Small intestine (tissue), 16 donors: Measurements from ENCODE around the gene RTP1. TPM values are rescaled to one million over a fixed set of nuclear protein-coding genes. Genes with fewer than 3 reads are reported as not detected.
A peak's percentile ranks its signal among the peaks of the same experiment; 100 is the strongest.

Source experiments
- DNase-seq, 2 donors: peaks; one replicate each; pipeline versions ENCODE4 v3.0.0 to v3.0.0-alpha.2; 2013
- FAIRE-seq: peaks from 2 replicates; lab custom pipeline; 2012; peaks lifted over from hg19 to GRCh38; lab: Jason Lieb, UNC
- H3K27ac ChIP-seq, 3 donors: one replicate each; pipeline ENCODE4 v1.5.1; 2013; ENCODE audit warnings: low read length in 2 of 3, mild to moderate bottlenecking in 2 of 3, control low read depth in 1 of 3, inconsistent platforms in 1 of 3, low read depth in 1 of 3, moderate library complexity in 1 of 3
- H3K27me3 ChIP-seq, 3 donors: one replicate each; pipeline ENCODE4 v1.6.1; 2013; ENCODE audit warnings: low read length in 3 of 3, inconsistent platforms in 1 of 3; ENCODE audit not compliant: control insufficient read depth in 3 of 3, insufficient read depth in 3 of 3
- H3K36me3 ChIP-seq, 3 donors: one replicate each; pipeline ENCODE4 v1.6.1; 2013; ENCODE audit warnings: low read length in 3 of 3, inconsistent platforms in 1 of 3, low read depth in 1 of 3, mild to moderate bottlenecking in 1 of 3, moderate library complexity in 1 of 3; ENCODE audit not compliant: control insufficient read depth in 3 of 3, insufficient read depth in 2 of 3
- H3K4me1 ChIP-seq, 3 donors: one replicate each; pipeline ENCODE4 v1.6.1; 2013; ENCODE audit warnings: low read length in 2 of 3, inconsistent platforms in 1 of 3, low read depth in 1 of 3, mild to moderate bottlenecking in 1 of 3, moderate library complexity in 1 of 3; ENCODE audit not compliant: control insufficient read depth in 3 of 3, insufficient read depth in 2 of 3
- H3K4me3 ChIP-seq, 3 donors: one replicate each; pipeline ENCODE4 v1.5.1; 2013; ENCODE audit warnings: low read length in 3 of 3, control low read depth in 1 of 3, inconsistent platforms in 1 of 3, low read depth in 1 of 3, mild to moderate bottlenecking in 1 of 3, moderate library complexity in 1 of 3
- H3K9me3 ChIP-seq, 2 donors: one replicate each; pipeline ENCODE4 v1.6.1; 2013; ENCODE audit warnings: low read depth in 1 of 2, low read length in 1 of 2; ENCODE audit not compliant: control insufficient read depth in 2 of 2, insufficient read depth in 1 of 2
- WGBS, 3 donors: extraction: QIAGEN DNeasy Blood & Tissue Kit; methylation state at CpG; one replicate each; pipeline ENCODE4 v1.1.7; 2013; 5-methylcytosine and 5-hydroxymethylcytosine counted together
- long read RNA-seq, 10 donors: transcript quantifications; one replicate each; lab custom pipeline, GENCODE V29; 2026
- polyA plus RNA-seq, 4 donors: library from polyadenylated mRNA; stranded (reverse) in 3 of 4; unstranded in 1 of 4; fragments of 200-250 nt in 3 of 4; fragments of 120-200 nt in 1 of 4; gene quantifications; one replicate each; pipeline versions ENCODE4 v1.2.1 to v1.2.3, GENCODE V29; 2013
- donor health status: healthy with polysubstance abuse.
- donor health status: control.
- donor health status: control.
- donor health status: Bipolar disorder and iron deficiency.
- donor health status: healthy.

Gene RTP1
- polyA plus RNA-seq = not detected
- long read RNA-seq, donor 1 = 0 reads
- long read RNA-seq, donor 2 = 0 reads
- long read RNA-seq, donor 3 = 0 reads
- long read RNA-seq, donor 4 = 0 reads
- long read RNA-seq, donor 5 = 0 reads
- long read RNA-seq, donor 6 = 0 reads
- long read RNA-seq, donor 7 = 0 reads
- long read RNA-seq, donor 8 = 0 reads
- long read RNA-seq, donor 9 = 0 reads
- long read RNA-seq, donor 10, partial matches to known transcripts = 0 of 1 reads
- long read RNA-seq, donor 10, other reads (novel, unspliced or antisense) = 0 of 1 reads

- H3K4me1 ChIP-seq = no peaks in the 10 kb centered on the region
- no peaks in the 10 kb centered on the region for H3K27me3 ChIP-seq
- no peak within 1 kb of the TSS for H3K27ac ChIP-seq
- DNase-seq = no peak
- no peaks in the 10 kb centered on the region for H3K36me3 ChIP-seq
- no peak within 1 kb of the TSS for H3K4me3 ChIP-seq
- FAIRE-seq = no peak
- no peaks in the 10 kb centered on the region for H3K9me3 ChIP-seq
- WGBS, 3 donors = 70 to 83% (median 74%) methylated on average over 8 of the region's 8 CpGs
These were observed at the start of gene RTP1 for GRCh38 chr3:187197335-187197649. Gene RTP1, plus strand, starts transcription at chr3:187197486. Its CDS starts 30 bp downstream, at chr3:187197516.

- Histone ChIP-seq H3K4me1 (no peaks in the 10 kb centered on the region), H3K36me3 (no peaks in the 10 kb centered on the region), H3K4me3 (no peak overlapping the region), H3K27ac (no peak overlapping the region), H3K9me3 (peaks cover 2 to 5% of the 10 kb centered on the region in 2 donors), H3K27me3 (no peaks in the 10 kb centered on the region)
- FAIRE-seq (no peak), DNase-seq (no peak)
- 95 to 97% (median 96%) methylated on average over 7 of the region's 7 CpGs for WGBS, 3 donors
These were observed 47.1 kb upstream of the RTP1 start for GRCh38 chr3:187150186-187150585.

- no peak overlapping the region for H3K4me3 ChIP-seq
- H3K27ac ChIP-seq = no peak overlapping the region
- FAIRE-seq (no peak), DNase-seq (no peak)
- H3K4me1 ChIP-seq = no peaks in the 10 kb centered on the region
- peaks cover 0 to under 1% of the 10 kb centered on the region in 2 donors for H3K9me3 ChIP-seq
- no peaks in the 10 kb centered on the region for H3K36me3 ChIP-seq
- WGBS, 3 donors = 64 to 89% (median 68%) methylated on average over 2 of the region's 2 CpGs
- no peaks in the 10 kb centered on the region for H3K27me3 ChIP-seq
These were observed 46.7 kb upstream of the RTP1 start for GRCh38 chr3:187150599-187150998.

- no peaks in the 10 kb centered on the region for H3K4me1 ChIP-seq
- no peak for DNase-seq
- H3K27me3 ChIP-seq = no peaks in the 10 kb centered on the region
- no peak overlapping the region for H3K27ac ChIP-seq
- no peak overlapping the region for H3K4me3 ChIP-seq
- H3K36me3 ChIP-seq = no peaks in the 10 kb centered on the region
- peaks cover 0 to 19% of the 10 kb centered on the region in 2 donors for H3K9me3 ChIP-seq
- no peak for FAIRE-seq
These were observed 35.7 kb upstream of the RTP1 start for GRCh38 chr3:187161556-187161955.

- Histone ChIP-seq H3K27me3 (no peaks in the 10 kb centered on the region), H3K4me3 (no peak overlapping the region), H3K9me3 (peaks cover 0 to 19% of the 10 kb centered on the region in 2 donors), H3K27ac (no peak overlapping the region), H3K4me1 (no peaks in the 10 kb centered on the region), H3K36me3 (no peaks in the 10 kb centered on the region)
- 40 to 61% (median 60%) methylated on average over 6 of the region's 6 CpGs for WGBS, 3 donors
- peak in 1 of 2 donors; percentile 30 for DNase-seq
- no peak for FAIRE-seq
These were observed 34.9 kb upstream of the RTP1 start for GRCh38 chr3:187162265-187162953.

GRCh38 chr3:187165144-187165543 is 32.1 kb upstream of the RTP1 start:
- H3K9me3 ChIP-seq = peaks cover 0 to 1% of the 10 kb centered on the region in 2 donors
- peak; percentile 61 to 74 for DNase-seq
- no peak for FAIRE-seq
- no peaks in the 10 kb centered on the region for H3K36me3 ChIP-seq
- H3K27ac ChIP-seq = no peak overlapping the region
- no peaks in the 10 kb centered on the region for H3K4me1 ChIP-seq
- H3K27me3 ChIP-seq = no peaks in the 10 kb centered on the region
- 0 to 2% (median 0%) methylated on average over 3 of the region's 3 CpGs for WGBS, 3 donors
- H3K4me3 ChIP-seq = no peak overlapping the region

GRCh38 chr3:187166750-187167149 is 30.5 kb upstream of the RTP1 start:
- no peaks in the 10 kb centered on the region for H3K9me3 ChIP-seq
- 84 to 88% (median 84%) methylated on average over 8 of the region's 8 CpGs for WGBS, 3 donors
- FAIRE-seq (no peak), DNase-seq (no peak)
- H3K4me1 ChIP-seq = no peaks in the 10 kb centered on the region
- H3K27me3 ChIP-seq = no peaks in the 10 kb centered on the region
- H3K36me3 ChIP-seq = no peaks in the 10 kb centered on the region
- no peak overlapping the region for H3K4me3 ChIP-seq
- H3K27ac ChIP-seq = no peak overlapping the region

GRCh38 chr3:187167777-187168176 is 29.5 kb upstream of the RTP1 start:
- Histone ChIP-seq H3K27me3 (no peaks in the 10 kb centered on the region), H3K4me3 (no peak overlapping the region), H3K4me1 (no peaks in the 10 kb centered on the region), H3K27ac (no peak overlapping the region), H3K36me3 (no peaks in the 10 kb centered on the region), H3K9me3 (no peaks in the 10 kb centered on the region)
- DNase-seq (no peak), FAIRE-seq (no peak)
- WGBS, 3 donors = 82 to 89% (median 85%) methylated on average over 5 of the region's 5 CpGs
